Hepatocyte (in vitro differentiated cells): ENCODE results near the gene MRPL36. TPM values are rescaled to one million over a fixed set of nuclear protein-coding genes. Genes with fewer than 3 reads are reported as not detected.

Experiments used
- DNase-seq: peaks from one replicate; pipeline ENCODE4 v3.0.0-alpha.2; 2016; ENCODE audit warnings: low spot score
- H2AFZ ChIP-seq: fragments of 200-600 bp; sonication (generic); 2 replicates; pipeline ENCODE4 v1.6.0; 2016; ENCODE audit warnings: antibody characterized with exemption, mild to moderate bottlenecking
- H3K27ac ChIP-seq: fragments of 200-600 bp; sonication (generic); 2 replicates; pipeline ENCODE4 v1.5.1; 2016; ENCODE audit warnings: mild to moderate bottlenecking
- H3K27me3 ChIP-seq: fragments of 200-600 bp; sonication (generic); 2 replicates; pipeline ENCODE4 v1.6.1; 2016
- H3K36me3 ChIP-seq: fragments of 200-600 bp; sonication (generic); replicated peaks from 2 replicates; pipeline ENCODE4 v1.5.1; 2016; ENCODE audit warnings: low read depth; ENCODE audit not compliant: insufficient read depth
- H3K4me1 ChIP-seq: fragments of 200-600 bp; sonication (generic); 2 replicates; pipeline ENCODE4 v1.5.1; 2016; ENCODE audit warnings: mild to moderate bottlenecking, moderate library complexity; ENCODE audit not compliant: insufficient read depth
- H3K4me2 ChIP-seq: fragments of 200-600 bp; sonication (generic); 2 replicates; pipeline ENCODE4 v1.6.0; 2016
- H3K4me3 ChIP-seq: fragments of 200-600 bp; sonication (generic); 2 replicates; pipeline ENCODE4 v1.5.1; 2016; ENCODE audit warnings: mild to moderate bottlenecking
- H3K79me2 ChIP-seq: fragments of 200-600 bp; sonication (generic); 2 replicates; pipeline ENCODE4 v1.6.0; 2017; ENCODE audit warnings: mild to moderate bottlenecking
- H3K9me2 ChIP-seq: fragments of 200-600 bp; sonication (generic); replicated peaks from 2 replicates; pipeline ENCODE4 v1.6.0; 2017; ENCODE audit warnings: mild to moderate bottlenecking; ENCODE audit not compliant: insufficient read depth
- H3K9me3 ChIP-seq: fragments of 200-600 bp; sonication (generic); 2 replicates; pipeline ENCODE4 v1.5.1; 2016; ENCODE audit warnings: low read depth, mild to moderate bottlenecking
- H4K20me1 ChIP-seq: fragments of 200-600 bp; sonication (generic); 2 replicates; pipeline ENCODE4 v1.6.0; 2016; ENCODE audit warnings: mild to moderate bottlenecking; ENCODE audit not compliant: insufficient read depth, poor library complexity, severe bottlenecking
- EZH2 ChIP-seq: fragments of 200-600 bp; sonication (generic); IDR thresholded peaks from 2 replicates; pipeline ENCODE4 v1.6.1; 2016; ENCODE audit warnings: antibody characterized with exemption, mild to moderate bottlenecking, borderline replicate concordance
- EZH2phosphoT487 ChIP-seq: fragments of 200-600 bp; sonication (generic); IDR thresholded peaks from one replicate; pipeline ENCODE4 v1.6.1; 2018; ENCODE audit warnings: antibody characterized with exemption, mild to moderate bottlenecking, low read depth, moderate library complexity; ENCODE audit not compliant: unreplicated experiment, severe bottlenecking
- WGBS: methylation state at CpG from one replicate; pipeline ENCODE4 v1.1.6; 2016; ENCODE audit warnings: low lambda C conversion rate; ENCODE audit errors: missing lambda C conversion rate; 5-methylcytosine and 5-hydroxymethylcytosine counted together
- polyA plus RNA-seq: library from polyadenylated mRNA; unstranded; fragments of >200 nt; fragmentation: Nextera tagmentation; extraction: Ambion mirVana; gene quantifications from 2 replicates; pipeline ENCODE4 v1.2.1, GENCODE V29; 2016
- total RNA-seq: library from RNA; depleted of rRNA; stranded (reverse); fragments of >200 nt; gene quantifications from 2 replicates; pipeline ENCODE4 v1.2.3, GENCODE V29; 2014
- TF ChIP-seq, protein P1 (sequence below): fragments of 200-600 bp; sonication (generic); IDR thresholded peaks from 2 replicates; pipeline ENCODE4 v1.5.1; 2016; ENCODE audit warnings: antibody characterized with exemption, mild to moderate bottlenecking; ENCODE audit not compliant: poor library complexity

The MRPL36 gene
- total and polyA plus RNA-seq, 2 experiments from 2014 or later, result 25.6 to 107 TPM

GRCh38 chr5:1755321-1755949 lies 44.2 kb downstream of the MRPL36 start:
- Histone ChIP-seq H3K9me2 (no peaks in the 10 kb centered on the region), H3K4me3 (no peak overlapping the region), H2AFZ (no peak overlapping the region), H3K79me2 (no peaks in the 10 kb centered on the region), H4K20me1 (no peaks in the 10 kb centered on the region), H3K4me2 (no peak overlapping the region), H3K36me3 (no peaks in the 10 kb centered on the region), H3K27me3 (no peaks in the 10 kb centered on the region), H3K27ac (no peak overlapping the region), H3K9me3 (no peaks in the 10 kb centered on the region), H3K4me1 (no peaks in the 10 kb centered on the region)
- TF ChIP-seq EZH2 (no peak), EZH2phosphoT487 (no peak)
- TF ChIP-seq, protein P1, sequence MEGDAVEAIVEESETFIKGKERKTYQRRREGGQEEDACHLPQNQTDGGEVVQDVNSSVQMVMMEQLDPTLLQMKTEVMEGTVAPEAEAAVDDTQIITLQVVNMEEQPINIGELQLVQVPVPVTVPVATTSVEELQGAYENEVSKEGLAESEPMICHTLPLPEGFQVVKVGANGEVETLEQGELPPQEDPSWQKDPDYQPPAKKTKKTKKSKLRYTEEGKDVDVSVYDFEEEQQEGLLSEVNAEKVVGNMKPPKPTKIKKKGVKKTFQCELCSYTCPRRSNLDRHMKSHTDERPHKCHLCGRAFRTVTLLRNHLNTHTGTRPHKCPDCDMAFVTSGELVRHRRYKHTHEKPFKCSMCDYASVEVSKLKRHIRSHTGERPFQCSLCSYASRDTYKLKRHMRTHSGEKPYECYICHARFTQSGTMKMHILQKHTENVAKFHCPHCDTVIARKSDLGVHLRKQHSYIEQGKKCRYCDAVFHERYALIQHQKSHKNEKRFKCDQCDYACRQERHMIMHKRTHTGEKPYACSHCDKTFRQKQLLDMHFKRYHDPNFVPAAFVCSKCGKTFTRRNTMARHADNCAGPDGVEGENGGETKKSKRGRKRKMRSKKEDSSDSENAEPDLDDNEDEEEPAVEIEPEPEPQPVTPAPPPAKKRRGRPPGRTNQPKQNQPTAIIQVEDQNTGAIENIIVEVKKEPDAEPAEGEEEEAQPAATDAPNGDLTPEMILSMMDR, result no peak
- WGBS, result 69% methylated on average over 14 of the region's 14 CpGs
- DNase-seq, result no peak

DNA sequence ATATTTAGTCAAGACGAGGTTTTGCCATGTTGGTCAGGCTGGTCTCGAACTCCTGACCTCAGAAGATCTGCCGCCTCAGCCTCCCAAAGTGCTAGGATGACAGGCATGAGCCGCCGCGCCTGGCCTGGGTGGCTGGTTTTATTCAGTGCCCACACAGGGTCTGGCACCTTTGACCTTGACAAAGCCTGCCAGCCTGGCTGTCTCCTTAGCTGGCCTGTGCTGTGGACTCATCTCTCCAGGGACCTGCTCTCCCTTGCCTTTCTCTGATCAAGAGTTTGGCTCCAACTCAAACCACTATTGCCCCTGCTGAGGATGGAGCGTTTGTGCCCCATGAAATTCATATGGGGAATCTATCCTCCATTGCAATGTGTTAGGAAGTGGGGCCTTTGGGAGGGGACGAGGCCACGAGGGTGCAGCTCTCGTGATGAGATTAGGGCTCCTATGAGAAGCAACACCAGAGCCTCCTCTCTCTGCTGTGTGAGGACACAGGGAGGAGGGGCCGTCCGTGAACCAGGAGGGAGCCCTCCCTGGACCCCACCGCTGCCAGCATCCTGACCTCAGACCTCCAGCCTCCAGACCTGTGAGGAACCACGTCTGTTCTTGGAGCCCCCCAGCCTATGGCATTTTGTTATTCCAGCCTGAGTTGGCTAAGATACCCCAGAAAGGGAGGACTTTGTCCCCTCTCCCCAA lies 45.0 kb downstream of the MRPL36 start:
- no peak overlapping the region for H3K27ac ChIP-seq
- no peaks in the 10 kb centered on the region for H3K36me3 ChIP-seq
- no peaks in the 10 kb centered on the region for H3K9me3 ChIP-seq
- TF ChIP-seq EZH2, result no peak
- TF ChIP-seq, protein P1, result no peak
- TF ChIP-seq EZH2phosphoT487, result no peak
- 90% methylated on average over 13 of the region's 14 CpGs for WGBS
- H3K79me2 ChIP-seq, result no peaks in the 10 kb centered on the region
- H3K4me3 ChIP-seq, result no peak overlapping the region
- H3K27me3 ChIP-seq, result no peaks in the 10 kb centered on the region
- no peak overlapping the region for H2AFZ ChIP-seq
- H4K20me1 ChIP-seq, result no peaks in the 10 kb centered on the region
- H3K4me1 ChIP-seq, result no peaks in the 10 kb centered on the region
- no peaks in the 10 kb centered on the region for H3K9me2 ChIP-seq
- H3K4me2 ChIP-seq, result no peak overlapping the region
- no peak for DNase-seq

GRCh38 chr5:1753490-1753889 lies 46.1 kb downstream of the MRPL36 start:
- H3K9me3 ChIP-seq, result no peaks in the 10 kb centered on the region
- H3K27ac ChIP-seq, result no peak overlapping the region
- TF ChIP-seq EZH2 (no peak), EZH2phosphoT487 (no peak)
- H2AFZ ChIP-seq, result no peak overlapping the region
- H3K4me3 ChIP-seq, result no peak overlapping the region
- H3K27me3 ChIP-seq, result no peaks in the 10 kb centered on the region
- H4K20me1 ChIP-seq, result no peaks in the 10 kb centered on the region
- no peak overlapping the region for H3K4me2 ChIP-seq
- DNase-seq, result no peak
- H3K4me1 ChIP-seq, result no peaks in the 10 kb centered on the region
- WGBS, result 83% methylated on average over 8 of the region's 8 CpGs
- no peaks in the 10 kb centered on the region for H3K79me2 ChIP-seq
- H3K36me3 ChIP-seq, result no peaks in the 10 kb centered on the region
- H3K9me2 ChIP-seq, result no peaks in the 10 kb centered on the region

DNA sequence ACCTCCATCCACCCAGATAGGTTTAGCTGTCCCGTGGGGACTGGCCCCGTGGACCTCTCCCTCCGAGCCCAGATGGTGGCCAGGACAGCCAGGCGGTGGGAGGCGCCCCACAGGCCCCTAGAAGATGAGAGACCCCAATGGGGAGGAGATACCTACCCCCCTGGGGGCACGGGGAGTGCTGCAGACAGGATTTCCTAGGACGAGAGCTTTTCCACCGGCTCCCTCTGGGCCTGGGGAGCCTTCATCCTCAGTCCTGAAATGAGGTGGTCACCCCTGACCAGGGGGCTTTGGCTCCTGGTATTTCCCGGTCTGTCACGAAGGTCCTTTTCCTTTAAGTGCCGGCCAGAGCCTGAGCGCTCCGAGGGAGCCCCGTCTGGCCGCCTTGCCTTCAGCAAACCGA lies 46.8 kb downstream of the MRPL36 start:
- H3K36me3 ChIP-seq, result no peaks in the 10 kb centered on the region
- H3K79me2 ChIP-seq, result no peaks in the 10 kb centered on the region
- H3K4me3 ChIP-seq, result no peak overlapping the region
- WGBS, result 80% methylated on average over 16 of the region's 16 CpGs
- TF ChIP-seq, protein P1, result no peak
- TF ChIP-seq EZH2 (no peak), EZH2phosphoT487 (no peak)
- H3K4me2 ChIP-seq, result no peak overlapping the region
- H4K20me1 ChIP-seq, result no peaks in the 10 kb centered on the region
- H3K9me2 ChIP-seq, result no peaks in the 10 kb centered on the region
- H3K27ac ChIP-seq, result no peak overlapping the region
- H3K4me1 ChIP-seq, result no peaks in the 10 kb centered on the region
- no peaks in the 10 kb centered on the region for H3K27me3 ChIP-seq
- H2AFZ ChIP-seq, result no peak overlapping the region
- DNase-seq, result no peak
- no peaks in the 10 kb centered on the region for H3K9me3 ChIP-seq
